Smooth muscle cell (in vitro differentiated cells): ENCODE data around the gene PFKFB3. TPM values are rescaled to one million over a fixed set of nuclear protein-coding genes. Genes with fewer than 3 reads are reported as not detected.

Experiments
- DNase-seq: peaks from one replicate; lab custom pipeline; 2025; ENCODE audit not compliant: unreplicated experiment; lab: John Stamatoyannopoulos, UW
- H2AFZ ChIP-seq: fragments of 200-600 bp; sonication (generic); 2 replicates; pipeline ENCODE4 v1.6.0; 2016; ENCODE audit warnings: antibody characterized with exemption, low read depth, mild to moderate bottlenecking
- H3F3A ChIP-seq: fragments of 200-600 bp; sonication (generic); 2 replicates; pipeline ENCODE4 v1.6.0; 2017; ENCODE audit warnings: antibody characterized with exemption, low read depth
- H3K27ac ChIP-seq: fragments of 200-600 bp; sonication (generic); 2 replicates; pipeline ENCODE4 v1.5.1; 2016; ENCODE audit warnings: low read depth, mild to moderate bottlenecking
- H3K27me3 ChIP-seq: fragments of 200-600 bp; sonication (generic); 2 replicates; pipeline ENCODE4 v1.6.1; 2016; ENCODE audit warnings: low read depth, mild to moderate bottlenecking
- H3K36me3 ChIP-seq: fragments of 200-600 bp; sonication (generic); 2 replicates; pipeline ENCODE4 v1.5.1; 2016; ENCODE audit warnings: low read depth
- H3K4me1 ChIP-seq: fragments of 200-600 bp; sonication (generic); 2 replicates; pipeline ENCODE4 v1.5.1; 2016; ENCODE audit warnings: low read depth
- H3K4me2 ChIP-seq: fragments of 200-600 bp; sonication (generic); 2 replicates; pipeline ENCODE4 v1.6.0; 2016; ENCODE audit warnings: mild to moderate bottlenecking
- H3K4me3 ChIP-seq: fragments of 200-600 bp; sonication (generic); 2 replicates; pipeline ENCODE4 v1.5.1; 2016; ENCODE audit warnings: mild to moderate bottlenecking
- H3K79me2 ChIP-seq: fragments of 200-600 bp; sonication (generic); 2 replicates; pipeline ENCODE4 v1.6.0; 2016; ENCODE audit warnings: low read depth, mild to moderate bottlenecking
- H3K9ac ChIP-seq: fragments of 200-600 bp; sonication (generic); 2 replicates; pipeline ENCODE4 v1.6.0; 2016; ENCODE audit warnings: low read depth
- H3K9me3 ChIP-seq: fragments of 200-600 bp; sonication (generic); replicated peaks from 2 replicates; pipeline ENCODE4 v1.5.1; 2016; ENCODE audit warnings: low read depth
- H4K20me1 ChIP-seq: fragments of 200-600 bp; sonication (generic); 2 replicates; pipeline ENCODE4 v1.6.0; 2016; ENCODE audit warnings: low read depth
- WGBS: methylation state at CpG from one replicate; pipeline ENCODE4 v1.1.7; 2016; ENCODE audit warnings: low lambda C conversion rate; 5-methylcytosine and 5-hydroxymethylcytosine counted together
- polyA plus RNA-seq: library from polyadenylated mRNA; unstranded; fragments of >200 nt; fragmentation: Nextera tagmentation; extraction: Ambion mirVana; gene quantifications from 2 replicates; pipeline ENCODE4 v1.2.1, GENCODE V29; 2016
- total RNA-seq: library from RNA; depleted of rRNA; stranded (reverse); fragments of >200 nt; gene quantifications from 2 replicates; pipeline ENCODE4 v1.2.3, GENCODE V29; 2014
- TF ChIP-seq, protein P1 (sequence below): fragments of 200-600 bp; sonication (generic); IDR thresholded peaks from 2 replicates; pipeline ENCODE4 v1.5.1; 2017; ENCODE audit warnings: borderline replicate concordance, mild to moderate bottlenecking, antibody characterized with exemption; ENCODE audit not compliant: insufficient read depth, poor library complexity, severe bottlenecking

Gene PFKFB3
- total and polyA plus RNA-seq, 2 experiments from 2014 or later: 61.3 to 68.3 TPM

DNA sequence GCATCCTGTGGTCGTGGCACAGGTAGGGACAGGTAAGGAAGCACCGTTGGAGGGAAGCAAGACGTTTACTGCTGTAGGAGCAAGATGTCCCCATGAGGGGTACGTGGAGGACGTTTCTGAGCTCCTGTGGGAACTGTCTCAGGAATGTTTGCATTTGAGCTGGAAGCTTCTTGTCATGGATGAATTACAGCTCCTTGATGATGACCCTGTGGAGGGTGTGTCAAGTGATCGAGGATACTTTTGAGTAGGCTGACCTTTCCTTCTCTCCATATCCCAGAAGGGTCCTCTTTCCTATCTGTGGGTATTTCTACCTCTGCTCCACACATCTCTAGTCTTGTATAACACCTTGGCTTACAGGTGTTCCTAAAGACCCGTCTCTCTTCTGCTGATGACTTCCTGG is 94.8 kb downstream of the PFKFB3 start:
- Histone ChIP-seq H3K4me2 (no peak overlapping the region), H3K27ac (no peak overlapping the region), H3K9ac (no peak overlapping the region), H3F3A (no peaks in the 10 kb centered on the region), H3K36me3 (no peaks in the 10 kb centered on the region), H3K9me3 (no peaks in the 10 kb centered on the region), H2AFZ (no peak overlapping the region), H4K20me1 (peaks cover 24% of the 10 kb centered on the region), H3K4me1 (no peaks in the 10 kb centered on the region), H3K27me3 (no peaks in the 10 kb centered on the region), H3K79me2 (no peaks in the 10 kb centered on the region), H3K4me3 (no peak overlapping the region)
- DNase-seq: no peak
- WGBS: 87% methylated on average over 7 of the region's 7 CpGs
- TF ChIP-seq, protein P1, sequence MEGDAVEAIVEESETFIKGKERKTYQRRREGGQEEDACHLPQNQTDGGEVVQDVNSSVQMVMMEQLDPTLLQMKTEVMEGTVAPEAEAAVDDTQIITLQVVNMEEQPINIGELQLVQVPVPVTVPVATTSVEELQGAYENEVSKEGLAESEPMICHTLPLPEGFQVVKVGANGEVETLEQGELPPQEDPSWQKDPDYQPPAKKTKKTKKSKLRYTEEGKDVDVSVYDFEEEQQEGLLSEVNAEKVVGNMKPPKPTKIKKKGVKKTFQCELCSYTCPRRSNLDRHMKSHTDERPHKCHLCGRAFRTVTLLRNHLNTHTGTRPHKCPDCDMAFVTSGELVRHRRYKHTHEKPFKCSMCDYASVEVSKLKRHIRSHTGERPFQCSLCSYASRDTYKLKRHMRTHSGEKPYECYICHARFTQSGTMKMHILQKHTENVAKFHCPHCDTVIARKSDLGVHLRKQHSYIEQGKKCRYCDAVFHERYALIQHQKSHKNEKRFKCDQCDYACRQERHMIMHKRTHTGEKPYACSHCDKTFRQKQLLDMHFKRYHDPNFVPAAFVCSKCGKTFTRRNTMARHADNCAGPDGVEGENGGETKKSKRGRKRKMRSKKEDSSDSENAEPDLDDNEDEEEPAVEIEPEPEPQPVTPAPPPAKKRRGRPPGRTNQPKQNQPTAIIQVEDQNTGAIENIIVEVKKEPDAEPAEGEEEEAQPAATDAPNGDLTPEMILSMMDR: no peak

DNA sequence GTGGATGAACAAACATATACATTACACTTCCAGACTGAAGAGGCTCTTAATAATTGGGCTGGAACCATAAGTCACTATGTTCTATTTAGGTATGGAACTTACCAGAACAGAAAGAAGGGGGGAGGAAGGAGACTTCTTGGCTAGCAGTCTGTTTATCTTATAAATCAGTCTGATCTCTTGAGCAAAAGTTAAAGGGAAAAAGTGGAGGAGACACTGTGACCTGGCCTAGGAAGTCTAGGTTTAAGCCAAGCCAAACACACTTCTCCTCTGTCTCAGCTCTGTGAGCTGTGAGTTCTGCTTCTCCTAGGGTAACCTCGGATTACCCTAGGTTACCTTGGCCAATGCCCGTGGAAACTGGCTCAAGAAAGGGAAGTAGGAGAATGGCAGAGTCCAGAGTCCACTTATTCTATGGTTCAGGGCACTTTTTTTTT is 95.2 kb downstream of the PFKFB3 start:
- Histone ChIP-seq H3K4me2 (no peak overlapping the region), H3K4me1 (no peaks in the 10 kb centered on the region), H3K4me3 (no peak overlapping the region), H3K36me3 (no peaks in the 10 kb centered on the region), H3K27me3 (no peaks in the 10 kb centered on the region), H4K20me1 (peaks cover 20% of the 10 kb centered on the region), H3F3A (no peaks in the 10 kb centered on the region), H3K27ac (peak overlapping the region; percentile 18), H3K79me2 (no peaks in the 10 kb centered on the region), H2AFZ (no peak overlapping the region), H3K9ac (no peak overlapping the region), H3K9me3 (no peaks in the 10 kb centered on the region)
- WGBS: 91% methylated on average over 2 of the region's 2 CpGs
- no peak for DNase-seq
- TF ChIP-seq, protein P1: no peak

DNA sequence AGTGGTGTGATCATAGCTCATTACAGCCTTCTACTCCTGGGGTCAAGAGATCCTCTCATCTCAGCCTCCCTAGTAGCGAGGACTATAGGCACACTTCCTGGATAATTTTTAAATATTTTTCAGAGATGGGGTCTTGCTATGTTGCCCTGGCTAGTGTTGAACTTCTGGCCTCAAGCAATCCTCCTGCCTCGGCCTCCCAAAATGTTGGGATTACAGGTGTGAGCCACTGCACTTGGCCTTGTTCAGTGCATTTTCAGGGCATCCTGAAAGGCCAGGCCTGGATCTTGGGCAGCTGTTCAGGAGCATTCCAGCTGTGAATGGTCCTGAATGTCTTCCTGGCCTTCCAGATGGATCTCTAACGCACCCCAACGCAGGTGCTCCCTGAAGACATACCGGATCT is 95.7 kb downstream of the PFKFB3 start:
- H3K27me3 ChIP-seq: no peaks in the 10 kb centered on the region
- peaks cover 17% of the 10 kb centered on the region for H4K20me1 ChIP-seq
- no peak overlapping the region for H2AFZ ChIP-seq
- no peak overlapping the region for H3K4me3 ChIP-seq
- 99% methylated on average over 5 of the region's 5 CpGs for WGBS
- DNase-seq: no peak
- peak overlapping the region; percentile 42 for H3K27ac ChIP-seq
- TF ChIP-seq, protein P1: no peak
- no peaks in the 10 kb centered on the region for H3K36me3 ChIP-seq
- H3K4me1 ChIP-seq: no peaks in the 10 kb centered on the region
- H3K79me2 ChIP-seq: no peaks in the 10 kb centered on the region
- H3K4me2 ChIP-seq: no peak overlapping the region
- H3K9me3 ChIP-seq: no peaks in the 10 kb centered on the region
- no peaks in the 10 kb centered on the region for H3F3A ChIP-seq
- H3K9ac ChIP-seq: no peak overlapping the region

DNA sequence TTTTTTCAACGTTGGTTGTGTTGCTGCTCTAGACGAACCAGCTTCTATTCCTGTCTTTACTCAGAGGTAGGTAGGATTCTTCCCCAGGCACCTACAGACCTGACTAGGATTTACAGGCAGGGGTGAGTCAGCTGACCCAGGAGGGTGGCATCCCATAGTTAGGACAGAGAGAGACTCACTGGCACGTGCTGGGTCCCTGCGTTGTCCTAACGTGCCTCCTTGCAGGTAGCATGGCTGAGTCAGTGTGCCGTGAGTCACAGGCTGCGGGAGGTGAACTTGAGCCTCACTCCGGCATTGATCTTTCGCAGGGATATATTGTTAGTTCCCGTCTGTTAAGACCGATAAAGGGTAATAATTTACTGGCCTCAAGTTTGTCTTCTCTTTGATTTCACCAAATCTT is 96.5 kb downstream of the PFKFB3 start:
- Histone ChIP-seq H3F3A (no peaks in the 10 kb centered on the region), H3K9me3 (no peaks in the 10 kb centered on the region), H3K36me3 (no peaks in the 10 kb centered on the region), H3K79me2 (no peaks in the 10 kb centered on the region), H3K4me2 (no peak overlapping the region), H2AFZ (no peak overlapping the region), H4K20me1 (peaks cover 17% of the 10 kb centered on the region), H3K4me1 (no peaks in the 10 kb centered on the region), H3K27ac (peak overlapping the region; percentile 42), H3K9ac (no peak overlapping the region), H3K27me3 (no peaks in the 10 kb centered on the region), H3K4me3 (no peak overlapping the region)
- WGBS: 64% methylated on average over 11 of the region's 11 CpGs
- no peak for DNase-seq
- TF ChIP-seq, protein P1: no peak
